Adrenal gland (tissue), 5 donors: ENCODE data around the gene KLHDC10.

Experiments used
- POLR2A ChIP-seq, 2 donors: fragments of 450-650 bp; IDR thresholded peaks; one replicate each; pipeline ENCODE4 v1.6.1; 2017; ENCODE audit warnings: antibody characterized with exemption in 2 of 2, mild to moderate bottlenecking in 2 of 2, moderate library complexity in 1 of 2
- TF ChIP-seq, protein P1 (sequence below), 6 experiments: fragments of 450-650 bp in 4 of 6; fragments of 200-600 bp in 2 of 6; sonication (generic) in 1 of 6; IDR thresholded peaks; 1 replicate in 5 of 6; 2 replicates in 1 of 6; pipeline versions ENCODE4 v1.5.1 to v1.8.0; 2016 to 2021; ENCODE audit warnings: antibody characterized with exemption in 6 of 6, mild to moderate bottlenecking in 2 of 6, moderate library complexity in 1 of 6
- donor health status: DM: no; HTN: no; CAD: no.

DNA sequence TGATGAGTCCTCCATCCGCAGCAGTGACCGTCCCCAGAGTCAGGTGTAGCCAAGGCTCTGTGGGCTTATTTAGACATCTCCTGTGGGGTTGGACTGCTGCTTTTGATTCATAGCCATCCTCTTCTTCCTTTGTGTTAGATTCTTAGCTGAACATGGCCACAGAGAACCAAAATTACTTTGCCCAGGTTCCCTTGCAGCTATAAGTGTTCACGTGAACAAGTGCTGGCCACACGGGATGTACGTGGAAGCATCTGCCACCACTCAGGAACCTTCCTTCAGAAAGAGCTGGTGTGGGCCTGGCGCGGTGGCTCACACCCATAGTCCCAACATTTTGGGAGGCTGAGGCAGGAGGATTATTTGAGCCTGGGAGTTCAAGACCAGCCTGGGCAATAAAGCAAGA lies 85.8 kb downstream of the KLHDC10 start:
- TF ChIP-seq, protein P1, sequence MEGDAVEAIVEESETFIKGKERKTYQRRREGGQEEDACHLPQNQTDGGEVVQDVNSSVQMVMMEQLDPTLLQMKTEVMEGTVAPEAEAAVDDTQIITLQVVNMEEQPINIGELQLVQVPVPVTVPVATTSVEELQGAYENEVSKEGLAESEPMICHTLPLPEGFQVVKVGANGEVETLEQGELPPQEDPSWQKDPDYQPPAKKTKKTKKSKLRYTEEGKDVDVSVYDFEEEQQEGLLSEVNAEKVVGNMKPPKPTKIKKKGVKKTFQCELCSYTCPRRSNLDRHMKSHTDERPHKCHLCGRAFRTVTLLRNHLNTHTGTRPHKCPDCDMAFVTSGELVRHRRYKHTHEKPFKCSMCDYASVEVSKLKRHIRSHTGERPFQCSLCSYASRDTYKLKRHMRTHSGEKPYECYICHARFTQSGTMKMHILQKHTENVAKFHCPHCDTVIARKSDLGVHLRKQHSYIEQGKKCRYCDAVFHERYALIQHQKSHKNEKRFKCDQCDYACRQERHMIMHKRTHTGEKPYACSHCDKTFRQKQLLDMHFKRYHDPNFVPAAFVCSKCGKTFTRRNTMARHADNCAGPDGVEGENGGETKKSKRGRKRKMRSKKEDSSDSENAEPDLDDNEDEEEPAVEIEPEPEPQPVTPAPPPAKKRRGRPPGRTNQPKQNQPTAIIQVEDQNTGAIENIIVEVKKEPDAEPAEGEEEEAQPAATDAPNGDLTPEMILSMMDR (IDR thresholded peaks at IDR 0.05), result no peak
- no peak for TF ChIP-seq POLR2A (IDR thresholded peaks at IDR 0.05)
